Activated naive CD4-positive, alpha-beta T cell (primary cell): ENCODE data around the gene HMX1.
A peak's percentile ranks its signal among the peaks of the same experiment; 100 is the strongest.

ENCODE experiments used
- DNase-seq, 4 experiments: peaks; one replicate each; lab custom pipeline; 2025; lab: John Stamatoyannopoulos, UW

HMX1 gene

GRCh38 chr4:8871417-8872401 is at the start of gene HMX1:
Gene HMX1 (minus strand): TSS chr4:8871839. CDS start chr4:8871614, 225 bp downstream.
- DNase-seq, result no peak

GRCh38 chr4:8920969-8921368 is 49.3 kb upstream of the HMX1 start:
- no peak for DNase-seq

GRCh38 chr4:8920289-8920965 is 48.8 kb upstream of the HMX1 start:
- no peak for DNase-seq

- DNase-seq, result no peak
These were observed 48.1 kb upstream of the HMX1 start for GRCh38 chr4:8919651-8920288.

- DNase-seq, result peak; percentile 36 to 43 (median 40)
These were observed 46.5 kb upstream of the HMX1 start for GRCh38 chr4:8917868-8918783.

GRCh38 chr4:8917321-8917811 is 45.7 kb upstream of the HMX1 start:
- no peak for DNase-seq

- no peak for DNase-seq
These were observed 45.3 kb upstream of the HMX1 start for GRCh38 chr4:8916906-8917305.

GRCh38 chr4:8916351-8916885 is 44.8 kb upstream of the HMX1 start:
- DNase-seq, result no peak

GRCh38 chr4:8915201-8916200 is 43.9 kb upstream of the HMX1 start:
- DNase-seq, result no peak

- DNase-seq, result no peak
These were observed 43.0 kb upstream of the HMX1 start for GRCh38 chr4:8914461-8915171.

GRCh38 chr4:8913858-8914460 is 42.3 kb upstream of the HMX1 start:
- DNase-seq, result no peak

GRCh38 chr4:8913121-8913857 is 41.6 kb upstream of the HMX1 start:
- no peak for DNase-seq

GRCh38 chr4:8912506-8912905 is 40.9 kb upstream of the HMX1 start:
- DNase-seq, result no peak

- no peak for DNase-seq
These were observed 40.4 kb upstream of the HMX1 start for GRCh38 chr4:8912089-8912455.

- DNase-seq, result no peak
These were observed 39.9 kb upstream of the HMX1 start for GRCh38 chr4:8911316-8912088.

- DNase-seq, result no peak
These were observed 39.2 kb upstream of the HMX1 start for GRCh38 chr4:8910822-8911315.
